Heart left ventricle (tissue), 13 donors: ENCODE measurements around the gene FAM3D.

Source experiments
- POLR2A ChIP-seq, 2 donors: fragments of 450-650 bp; IDR thresholded peaks; one replicate each; pipeline ENCODE4 v1.6.1; 2017; ENCODE audit warnings: antibody characterized with exemption in 2 of 2, mild to moderate bottlenecking in 2 of 2, moderate library complexity in 2 of 2
- TF ChIP-seq, protein P1 (sequence below), 12 donors: fragments of 200-600 bp; sonication (generic) in 4 of 12; IDR thresholded peaks; one replicate each; pipeline versions ENCODE4 v1.5.0 to v1.8.0; 2018 to 2022; ENCODE audit warnings: antibody characterized with exemption in 12 of 12, mild to moderate bottlenecking in 5 of 12
- donor health status: ischemic (EF 13 %, LVEDD 7.1; RV severe dilation, severe dysfunction).
- donor health status: DM: no; HTN: yes; CAD: no.
- donor health status: DM: no; HTN: no; CAD: no.
- donor health status: ischemic (EF 25% LVEDD 6.9; RV normal size, moderate dysfunction).
- donor health status: ischemic (EF 25% LVEDD 5.7; RV mildly dilated, moderate dysfunction).
- donor health status: ischemic (EF 35%, LVEDD 5.7; RV mildly dilated, moderate dysfunction).
- donor health status: nonischemic (EF 11% LVEDD 7.7; RV severe dilation, severe dysfunction).
- donor health status: DM: yes; HTN: yes; CAD: no.
- donor health status: PGD.
- donor health status: ischemic (EF 29% LVEDD 5.4; RV normal size, mild dysfunction).
- donor health status: nonischemic (EF 23%, LVEDD 6.1; RV moderate dilation, normal function).

DNA sequence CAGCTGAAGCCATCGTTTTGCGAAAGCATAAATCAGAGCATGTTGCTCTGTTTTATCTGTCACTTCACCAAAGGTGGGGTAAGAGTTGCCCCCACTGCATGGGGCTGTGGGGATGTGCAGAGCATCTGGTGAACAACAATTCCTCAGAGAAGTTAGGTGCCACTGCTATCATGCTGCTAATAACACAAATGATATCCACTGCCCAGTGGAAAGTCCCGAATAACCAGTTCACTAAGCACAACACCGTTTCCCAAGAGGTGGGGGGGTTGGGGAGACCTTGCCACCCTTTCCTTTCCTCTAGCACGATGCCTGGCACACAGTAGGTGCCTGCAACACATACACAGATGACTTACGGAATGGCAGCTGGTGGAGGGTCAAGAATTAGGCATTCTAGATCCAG lies 38.6 kb downstream of the FAM3D start:
- TF ChIP-seq, protein P1, sequence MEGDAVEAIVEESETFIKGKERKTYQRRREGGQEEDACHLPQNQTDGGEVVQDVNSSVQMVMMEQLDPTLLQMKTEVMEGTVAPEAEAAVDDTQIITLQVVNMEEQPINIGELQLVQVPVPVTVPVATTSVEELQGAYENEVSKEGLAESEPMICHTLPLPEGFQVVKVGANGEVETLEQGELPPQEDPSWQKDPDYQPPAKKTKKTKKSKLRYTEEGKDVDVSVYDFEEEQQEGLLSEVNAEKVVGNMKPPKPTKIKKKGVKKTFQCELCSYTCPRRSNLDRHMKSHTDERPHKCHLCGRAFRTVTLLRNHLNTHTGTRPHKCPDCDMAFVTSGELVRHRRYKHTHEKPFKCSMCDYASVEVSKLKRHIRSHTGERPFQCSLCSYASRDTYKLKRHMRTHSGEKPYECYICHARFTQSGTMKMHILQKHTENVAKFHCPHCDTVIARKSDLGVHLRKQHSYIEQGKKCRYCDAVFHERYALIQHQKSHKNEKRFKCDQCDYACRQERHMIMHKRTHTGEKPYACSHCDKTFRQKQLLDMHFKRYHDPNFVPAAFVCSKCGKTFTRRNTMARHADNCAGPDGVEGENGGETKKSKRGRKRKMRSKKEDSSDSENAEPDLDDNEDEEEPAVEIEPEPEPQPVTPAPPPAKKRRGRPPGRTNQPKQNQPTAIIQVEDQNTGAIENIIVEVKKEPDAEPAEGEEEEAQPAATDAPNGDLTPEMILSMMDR (IDR thresholded peaks at IDR 0.05) = no peak
- no peak for TF ChIP-seq POLR2A (IDR thresholded peaks at IDR 0.05)
